Femur (tissue), 1 donor: ENCODE data around the gene CD44.

Experiments
- DNase-seq: peaks from one replicate; pipeline ENCODE4 v3.0.0-alpha.2; 2017

The CD44 gene

GRCh38 chr11:35179466-35180135 lies 40.6 kb downstream of the CD44 start:
- no peak for DNase-seq

GRCh38 chr11:35180317-35181233 lies 41.6 kb downstream of the CD44 start:
- DNase-seq, result no peak

- DNase-seq, result no peak
Measured at GRCh38 chr11:35182317-35182939, 43.5 kb downstream of the CD44 start.

- no peak for DNase-seq
Measured at GRCh38 chr11:35183326-35183925, 44.5 kb downstream of the CD44 start.

- DNase-seq, result no peak
Measured at GRCh38 chr11:35185696-35186095, 46.7 kb downstream of the CD44 start.

GRCh38 chr11:35187996-35188395 lies 49.0 kb downstream of the CD44 start:
- no peak for DNase-seq

- no peak for DNase-seq
Measured at GRCh38 chr11:35190804-35191348, 51.9 kb downstream of the CD44 start.

- DNase-seq, result no peak
Measured at GRCh38 chr11:35192347-35192746, 53.4 kb downstream of the CD44 start.

- DNase-seq, result no peak
Measured at GRCh38 chr11:35193767-35194166, 54.8 kb downstream of the CD44 start.

GRCh38 chr11:35197292-35197691 lies 58.3 kb downstream of the CD44 start:
- no peak for DNase-seq

- no peak for DNase-seq
Measured at GRCh38 chr11:35200811-35201341, 61.9 kb downstream of the CD44 start.

- no peak for DNase-seq
Measured at GRCh38 chr11:35204614-35205013, 65.6 kb downstream of the CD44 start.

- DNase-seq, result no peak
Measured at GRCh38 chr11:35206616-35207015, 67.6 kb downstream of the CD44 start.

- DNase-seq, result no peak
Measured at GRCh38 chr11:35207471-35208403, 68.8 kb downstream of the CD44 start.

GRCh38 chr11:35208795-35209194 lies 69.8 kb downstream of the CD44 start:
- no peak for DNase-seq

- no peak for DNase-seq
Measured at GRCh38 chr11:35210876-35211546, 72.0 kb downstream of the CD44 start.

- no peak for DNase-seq
Measured at GRCh38 chr11:35211952-35212351, 73.0 kb downstream of the CD44 start.

GRCh38 chr11:35214226-35214770 lies 75.3 kb downstream of the CD44 start:
- DNase-seq, result no peak

- DNase-seq, result no peak
Measured at GRCh38 chr11:35214792-35215193, 75.8 kb downstream of the CD44 start.

- no peak for DNase-seq
Measured at GRCh38 chr11:35215945-35216344, 77.0 kb downstream of the CD44 start.
